NCI-H2196 treated with DMSO at 0.1 percent for 48 hours (cell line): ENCODE measurements around the gene PARP6.
"Not testable (repeated sequence)": the region's sequence is repeated elsewhere in the genome, so short reads cannot be mapped to it uniquely, and the experiment has no call there.

Source experiments
- DNase-seq: peaks from one replicate; lab custom pipeline; 2025; ENCODE audit not compliant: unreplicated experiment; lab: John Stamatoyannopoulos, UW

Gene PARP6

DNA sequence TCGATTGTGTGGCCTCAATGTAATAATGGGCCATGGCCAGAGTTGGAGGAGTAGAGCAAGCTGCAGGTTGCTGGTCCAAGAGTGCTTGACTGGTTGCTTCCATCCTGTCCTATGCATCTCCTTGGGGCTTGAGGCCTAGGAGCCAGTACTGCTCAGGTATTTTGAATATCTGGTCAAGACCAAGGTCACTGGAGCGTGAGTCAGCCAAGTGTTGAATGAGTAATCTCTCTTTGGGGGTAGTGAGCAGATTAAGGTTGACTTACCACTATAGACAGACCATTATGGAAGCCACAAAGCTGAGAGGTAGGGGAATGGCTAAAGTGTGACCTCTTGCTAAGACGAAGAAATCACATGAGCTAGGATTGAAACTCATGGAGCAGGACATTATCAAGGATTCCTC is 9.4 kb upstream of the PARP6 start:
- no peak for DNase-seq

DNA sequence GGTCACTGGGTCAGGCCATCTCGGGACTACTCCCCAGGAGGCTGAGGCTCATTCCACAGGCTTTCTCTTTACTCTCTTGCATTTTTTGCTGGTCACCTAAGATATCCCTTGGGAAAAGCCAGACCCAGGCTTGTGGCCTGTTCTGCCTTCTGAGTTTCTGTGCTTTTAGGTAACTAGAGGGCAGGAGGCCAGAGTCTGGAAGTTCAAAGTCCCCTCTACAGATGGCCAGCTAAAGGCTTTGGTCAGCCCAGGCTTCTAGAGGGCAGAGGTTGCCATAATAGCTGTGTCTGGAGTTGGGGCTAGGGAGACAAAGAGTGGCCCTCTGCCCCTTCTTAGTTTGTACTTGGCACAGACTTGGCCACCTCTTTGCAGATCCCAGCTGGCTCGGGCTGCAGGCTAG is 8.4 kb upstream of the PARP6 start:
- DNase-seq = no peak

DNA sequence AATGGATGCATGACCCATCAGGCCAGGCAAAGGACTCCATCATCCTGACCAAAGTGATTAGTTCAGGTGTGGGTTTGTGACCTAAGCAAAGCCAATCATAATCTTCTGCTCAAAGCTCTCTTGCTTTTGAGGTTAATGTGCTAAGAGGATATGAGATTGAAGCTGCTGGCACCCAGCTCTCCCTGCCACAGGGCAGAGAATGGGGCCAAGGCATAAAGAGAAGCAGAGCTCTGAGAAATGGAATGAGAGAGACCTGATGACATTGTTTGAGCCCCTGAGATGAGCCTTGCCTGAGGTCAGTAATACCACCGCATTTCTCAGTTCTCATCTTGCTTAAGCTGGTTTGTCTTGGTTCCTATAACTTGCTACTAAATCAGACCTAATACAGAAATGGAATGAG is 6.4 kb upstream of the PARP6 start:
- no peak for DNase-seq

- DNase-seq = no peak
Measured at GRCh38 chr15:72276326-72276700, 4.0 kb upstream of the PARP6 start.

DNA sequence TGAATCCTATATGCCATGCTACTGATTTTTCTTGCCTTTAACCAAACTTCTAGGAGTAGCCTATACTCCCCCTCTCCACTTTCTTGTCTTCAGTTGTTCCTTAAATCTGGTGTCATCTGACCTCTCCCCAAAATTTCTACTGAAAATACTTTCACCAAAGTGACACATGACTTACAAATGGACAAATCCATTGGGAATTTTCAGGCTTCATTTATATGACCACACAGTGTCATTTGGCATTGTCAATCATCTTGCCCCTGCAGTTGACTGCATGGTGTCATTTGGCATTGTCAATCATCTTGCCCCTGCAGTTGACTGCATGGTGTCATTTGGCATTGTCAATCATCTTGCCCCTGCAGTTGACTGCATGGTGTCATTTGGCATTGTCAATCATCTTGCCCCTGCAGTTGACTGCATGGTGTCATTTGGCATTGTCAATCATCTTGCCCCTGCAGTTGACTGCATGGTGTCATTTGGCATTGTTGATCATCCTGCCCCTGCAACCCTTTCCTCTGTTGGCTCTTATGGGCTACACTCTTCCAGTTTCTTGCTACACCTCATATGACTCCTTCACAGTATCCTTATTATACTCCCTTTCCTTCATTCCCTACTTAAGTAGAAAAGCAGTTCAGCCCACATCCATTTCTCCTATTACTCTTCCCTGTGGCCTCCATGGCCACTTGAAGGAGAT is 3.4 kb upstream of the PARP6 start:
- DNase-seq = not testable (repeated sequence)

DNA sequence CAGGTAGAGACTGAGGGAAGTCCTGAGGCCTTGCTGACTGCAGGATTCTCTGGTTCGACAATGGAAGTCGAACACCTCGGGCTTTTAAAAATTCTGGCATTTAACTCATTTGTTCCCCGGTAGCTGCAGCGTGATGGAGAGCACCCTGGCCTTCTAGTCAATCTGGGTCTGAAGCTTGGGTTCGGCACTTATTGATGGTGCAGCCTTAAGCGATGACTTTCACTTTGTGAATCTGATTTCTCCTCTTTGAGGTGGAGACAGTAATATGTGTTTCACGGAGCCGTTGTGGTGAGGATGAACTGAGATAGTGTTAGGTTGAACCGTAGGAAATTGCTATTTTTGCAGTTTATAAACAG is 621 bp upstream of the PARP6 start:
- DNase-seq = no peak

DNA sequence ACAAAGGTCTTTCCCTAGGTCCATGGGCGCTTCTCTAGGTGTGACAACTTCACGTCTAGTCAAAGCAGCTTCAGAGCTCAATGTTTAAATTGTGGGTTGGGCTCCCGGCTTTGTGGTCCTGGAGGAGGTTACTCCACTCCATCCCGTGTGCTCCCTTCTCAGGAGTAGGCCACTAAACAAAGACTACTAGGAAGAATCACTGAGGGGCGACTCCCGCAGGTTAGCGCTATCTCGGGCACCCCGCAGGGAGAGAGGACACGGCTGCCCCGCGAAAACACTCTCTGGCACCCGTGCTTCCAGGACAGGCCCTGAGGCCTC is 500 bp downstream of the PARP6 start:
- no peak for DNase-seq

- DNase-seq = no peak
Measured at GRCh38 chr15:72271221-72271620, 1.1 kb downstream of the PARP6 start.

DNA sequence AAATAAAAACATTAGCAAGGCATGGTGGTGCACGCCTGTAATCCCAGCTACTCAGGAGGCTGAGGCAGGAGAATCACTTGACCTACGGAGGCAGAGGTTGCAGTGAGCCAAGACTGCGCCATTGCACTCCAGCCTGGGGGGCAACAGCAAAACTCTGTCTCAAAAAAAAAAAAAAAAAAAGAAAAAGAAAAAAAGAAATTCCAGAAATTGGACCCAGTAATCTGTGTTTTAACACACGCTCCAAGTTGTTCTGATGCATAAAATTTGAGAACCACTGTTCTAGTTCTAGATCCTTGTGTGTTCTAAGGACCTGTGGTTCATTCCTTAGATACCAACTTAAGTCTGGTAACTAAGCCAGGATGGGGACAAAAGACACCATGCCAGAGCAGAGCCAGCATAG is 2.6 kb downstream of the PARP6 start:
- no peak for DNase-seq

DNA sequence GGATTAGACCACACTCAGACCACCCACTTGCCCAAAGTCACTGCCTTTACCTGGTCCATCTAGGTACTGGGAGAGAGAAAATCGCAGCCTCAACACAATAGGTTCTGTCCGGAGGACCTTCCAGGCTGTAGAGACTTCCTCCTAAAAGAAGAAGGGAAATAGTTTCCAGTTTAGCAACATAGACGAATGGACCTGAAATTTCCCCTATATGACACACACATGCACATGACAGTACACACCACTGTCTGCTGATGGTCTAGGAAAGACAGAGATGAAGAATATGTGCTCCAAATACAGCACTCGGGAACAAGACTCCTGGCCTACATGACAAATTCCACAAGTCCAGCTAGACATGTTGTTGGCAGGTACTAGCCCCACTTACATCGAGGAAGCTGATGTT is 7.3 kb downstream of the PARP6 start:
- DNase-seq = no peak

DNA sequence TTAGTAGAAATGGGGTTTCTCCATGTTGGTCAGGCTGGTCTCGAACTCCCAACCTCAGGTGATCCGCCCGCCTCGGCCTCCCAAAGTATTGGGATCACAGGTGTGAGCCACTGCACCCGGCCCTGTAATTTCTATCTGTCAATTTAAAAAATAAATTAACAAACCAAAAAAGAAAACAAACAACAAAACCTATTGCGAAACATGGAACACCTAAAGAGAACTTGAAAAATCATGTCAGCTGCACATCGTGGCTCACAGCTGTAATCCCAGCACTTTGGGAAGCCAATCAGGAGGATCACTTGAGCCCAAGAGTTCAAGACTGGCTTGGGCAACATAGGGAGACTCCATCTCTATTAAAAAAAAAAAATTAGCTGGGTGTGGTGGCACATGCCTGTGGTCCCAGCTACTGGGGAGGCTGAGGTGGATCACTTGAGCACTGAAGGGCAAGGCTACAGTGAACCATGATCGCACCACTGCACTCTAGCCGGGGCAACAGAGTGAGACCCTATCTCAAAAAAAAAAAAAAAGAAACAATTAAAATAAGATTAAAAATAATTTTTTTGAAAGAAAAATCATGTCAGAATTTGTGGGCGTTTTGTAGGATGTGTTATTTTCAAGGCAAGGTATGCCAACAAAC is 19.6 kb downstream of the PARP6 start:
- DNase-seq = no peak

GRCh38 chr15:72249142-72249810 is 23.1 kb downstream of the PARP6 start:
- no peak for DNase-seq

GRCh38 chr15:72248514-72248913 is 23.8 kb downstream of the PARP6 start:
- no peak for DNase-seq

GRCh38 chr15:72242775-72243370 is 29.5 kb downstream of the PARP6 start:
- no peak for DNase-seq

- no peak for DNase-seq
Measured at GRCh38 chr15:72239652-72240051, 32.7 kb downstream of the PARP6 start.

DNA sequence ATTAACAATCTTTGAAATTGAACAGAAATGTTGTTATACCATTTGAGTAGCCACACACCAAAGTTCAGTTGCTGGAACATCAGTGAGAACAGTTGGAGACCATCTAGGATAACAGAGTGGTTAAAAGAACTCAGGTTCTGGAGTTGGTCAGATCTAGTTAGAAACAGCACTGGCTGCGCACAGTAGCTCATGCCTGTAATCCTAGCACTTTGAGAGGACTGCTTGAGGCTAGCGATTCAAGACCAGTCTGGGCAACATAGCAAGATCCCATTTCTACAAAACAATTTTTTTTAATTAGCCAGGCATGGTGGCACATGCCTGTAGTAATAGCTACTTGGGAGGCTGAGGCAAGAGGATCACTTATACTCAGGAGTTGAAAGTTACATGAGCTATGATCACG is 33.8 kb downstream of the PARP6 start:
- DNase-seq = no peak

DNA sequence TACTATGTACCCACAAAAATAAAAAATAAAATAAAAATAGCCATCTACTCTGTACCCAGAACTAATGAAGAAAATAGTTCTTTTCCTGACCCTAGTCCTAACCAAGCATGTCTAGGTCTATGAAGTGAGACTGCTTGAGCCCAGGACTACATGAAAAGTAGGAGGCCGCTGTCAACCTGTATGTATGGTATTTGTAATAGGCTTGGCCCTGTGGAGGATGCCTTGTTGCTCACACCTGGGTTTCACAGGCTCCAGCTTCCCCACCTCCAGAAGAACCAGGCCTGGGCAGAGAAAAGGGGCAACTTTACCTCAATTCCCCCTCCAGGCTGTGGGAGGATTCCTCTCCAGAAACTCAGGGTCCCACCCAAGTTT is 34.5 kb downstream of the PARP6 start:
- DNase-seq = no peak

GRCh38 chr15:72237029-72237852 is 35.1 kb downstream of the PARP6 start:
- no peak for DNase-seq

- no peak for DNase-seq
Measured at GRCh38 chr15:72236381-72237003, 35.9 kb downstream of the PARP6 start.

DNA sequence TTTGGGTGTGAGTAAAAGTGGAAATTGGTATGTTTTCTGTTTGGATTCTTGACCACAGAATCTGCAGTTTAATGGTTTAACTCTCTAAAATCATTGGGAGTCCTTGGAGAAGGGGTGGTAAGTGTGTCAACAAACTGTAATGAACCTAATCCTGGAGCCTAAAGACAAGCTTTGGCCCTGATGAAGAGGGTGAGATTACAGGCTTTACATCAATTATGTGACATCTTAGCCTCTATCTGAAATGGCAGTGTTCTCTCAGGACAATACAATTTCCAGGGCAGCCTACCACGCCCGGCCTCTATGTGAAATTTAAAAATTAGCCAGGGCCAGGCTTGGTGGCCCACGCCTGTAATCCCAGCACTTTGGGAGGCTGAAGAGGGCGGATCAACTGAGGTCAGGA is 37.1 kb downstream of the PARP6 start:
- no peak for DNase-seq

DNA sequence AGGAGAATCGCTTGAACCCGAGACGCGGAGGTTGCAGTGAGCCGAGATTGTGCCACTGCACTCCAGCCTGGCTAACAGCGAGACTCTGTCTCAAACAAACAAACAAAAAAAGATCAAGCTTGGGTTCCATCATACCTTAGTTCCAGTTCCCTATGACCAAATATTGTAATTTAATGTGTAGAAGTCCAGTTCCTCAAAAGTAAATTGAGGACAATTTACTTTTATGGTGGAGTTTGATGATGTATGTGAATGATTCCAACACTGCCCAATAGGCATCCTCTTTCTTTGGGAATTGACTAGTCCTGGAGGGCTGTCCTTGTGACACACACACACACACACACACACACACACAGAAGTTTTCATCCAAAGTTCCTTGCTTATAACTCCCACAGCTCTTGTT is 38.6 kb downstream of the PARP6 start:
- DNase-seq = no peak
